A673 (cell line): ENCODE data around the gene OASL. TPM values are rescaled to one million over a fixed set of nuclear protein-coding genes. Genes with fewer than 3 reads are reported as not detected.

ENCODE experiments used
- BruUV-seq: library from RNA; stranded (reverse); fragments of 400-500 nt; replicated peaks from 2 replicates; lab custom pipeline; 2021; lab: Mats Ljungman, UMichigan
- CTCF ChIA-PET: fragments of 300-600 bp; sonication (Branson Sonifier 250); formaldehyde crosslinking; loops from one replicate; lab custom pipeline; 2022; ENCODE audit warnings: antibody characterized with exemption; lab: Charles Lee
- POLR2A ChIA-PET: fragments of 300-600 bp; sonication (Branson Sonifier 250); formaldehyde crosslinking; loops from one replicate; lab custom pipeline; 2022; ENCODE audit warnings: antibody characterized with exemption; ENCODE audit not compliant: low non-redundant PET; lab: Charles Lee
- DNase-seq: peaks from one replicate; pipeline ENCODE4 v3.0.0-alpha.2; 2015; ENCODE audit warnings: low spot score
- H3K27ac ChIP-seq: fragments of 200-600 bp; sonication (generic); 2 replicates; pipeline ENCODE4 v1.5.1; 2016; ENCODE audit warnings: mixed run types, low read depth, mild to moderate bottlenecking, mixed read lengths, antibody characterized with exemption, low read length; ENCODE audit not compliant: poor library complexity, severe bottlenecking
- H3K27me3 ChIP-seq: fragments of 200-600 bp; sonication (generic); replicated peaks from 2 replicates; pipeline ENCODE4 v1.6.1; 2017; ENCODE audit warnings: mixed run types, low read depth, mild to moderate bottlenecking, mixed read lengths, antibody characterized with exemption, low read length; ENCODE audit not compliant: insufficient read depth, poor library complexity
- H3K36me3 ChIP-seq: fragments of 200-600 bp; sonication (generic); 2 replicates; pipeline ENCODE4 v1.6.1; 2016; ENCODE audit warnings: mixed run types, mild to moderate bottlenecking, mixed read lengths, antibody characterized with exemption, low read length; ENCODE audit not compliant: insufficient read depth, poor library complexity, severe bottlenecking
- H3K4me1 ChIP-seq: fragments of 200-600 bp; sonication (generic); 2 replicates; pipeline ENCODE4 v1.6.1; 2017; ENCODE audit warnings: mixed run types, mild to moderate bottlenecking, mixed read lengths, antibody characterized with exemption, low read length; ENCODE audit not compliant: insufficient read depth, poor library complexity, severe bottlenecking
- H3K4me3 ChIP-seq: fragments of 200-600 bp; sonication (generic); 2 replicates; pipeline ENCODE4 v1.5.1; 2016; ENCODE audit warnings: low read depth, mixed run types, mild to moderate bottlenecking, mixed read lengths, low read length; ENCODE audit not compliant: poor library complexity, severe bottlenecking
- H3K9me3 ChIP-seq: fragments of 200-600 bp; sonication (generic); 2 replicates; pipeline ENCODE4 v1.6.1; 2016; ENCODE audit warnings: mixed run types, low read depth, mild to moderate bottlenecking, mixed read lengths, antibody characterized with exemption, low read length; ENCODE audit not compliant: poor library complexity, severe bottlenecking
- CTCF ChIP-seq: fragments of 300-800, 200-600 bp; sonication (generic); conservative IDR thresholded peaks from 2 replicates; pipeline ENCODE4 v1.5.1; 2017; ENCODE audit warnings: low read depth, mild to moderate bottlenecking, antibody characterized with exemption, low read length, moderate library complexity, mixed read lengths
- EZH2 ChIP-seq: fragments of 200-600 bp; sonication (generic); IDR thresholded peaks from 2 replicates; pipeline ENCODE4 v1.6.1; 2017; ENCODE audit warnings: borderline replicate concordance, low read depth, mild to moderate bottlenecking, mixed read lengths, antibody characterized with exemption, low read length; ENCODE audit not compliant: poor library complexity, severe bottlenecking
- intact Hi-C: fragments of 100-400 bp; cut with micrococcal nuclease; formaldehyde crosslinking; loops from one replicate; pipeline ENCODE4 v1.10.0; 2022; ENCODE audit not compliant: unreplicated experiment
- total RNA-seq: library from RNA; stranded (reverse); gene quantifications from 2 replicates; pipeline ENCODE4 v1.2.3, GENCODE V29; 2021

Gene OASL
- total RNA-seq, 1 experiment from 2014 or later: 0.73 TPM

- DNase-seq: no peak
- TF ChIP-seq CTCF: no peak
- POLR2A ChIA-PET: no interaction called here
- intact Hi-C loops: no loop called here
- no peaks in the 10 kb centered on the region for H3K4me1 ChIP-seq
- CTCF ChIA-PET: no interaction called here
- H3K4me3 ChIP-seq: no peak overlapping the region
- BruUV-seq: no TSS peak
- no peaks in the 10 kb centered on the region for H3K36me3 ChIP-seq
- no peaks in the 10 kb centered on the region for H3K9me3 ChIP-seq
- no peak overlapping the region for H3K27ac ChIP-seq
- no peaks in the 10 kb centered on the region for H3K27me3 ChIP-seq
These were observed 57.6 kb downstream of the OASL start for GRCh38 chr12:120981407-120981941.

- H3K4me1 ChIP-seq: no peaks in the 10 kb centered on the region
- ChIA-PET CTCF (no interaction called here), POLR2A (no interaction called here)
- no TSS peak for BruUV-seq
- H3K27ac ChIP-seq: no peak overlapping the region
- TF ChIP-seq CTCF (no peak), EZH2 (no peak)
- H3K36me3 ChIP-seq: no peaks in the 10 kb centered on the region
- H3K4me3 ChIP-seq: no peak overlapping the region
- no peaks in the 10 kb centered on the region for H3K27me3 ChIP-seq
- no peak for DNase-seq
- no peaks in the 10 kb centered on the region for H3K9me3 ChIP-seq
- intact Hi-C loops: no loop called here
These were observed 58.2 kb downstream of the OASL start for GRCh38 chr12:120980800-120981368.

- no peak overlapping the region for H3K27ac ChIP-seq
- POLR2A ChIA-PET: no interaction called here
- no TSS peak for BruUV-seq
- no peak for DNase-seq
- TF ChIP-seq CTCF (no peak), EZH2 (no peak)
- H3K4me3 ChIP-seq: no peak overlapping the region
- H3K4me1 ChIP-seq: no peaks in the 10 kb centered on the region
- intact Hi-C loops: no loop called here
- no peaks in the 10 kb centered on the region for H3K27me3 ChIP-seq
- no peaks in the 10 kb centered on the region for H3K36me3 ChIP-seq
- CTCF ChIA-PET: no interaction called here
- H3K9me3 ChIP-seq: no peaks in the 10 kb centered on the region
These were observed 59.0 kb downstream of the OASL start for GRCh38 chr12:120979862-120980696.
